Measurements from ENCODE around the gene PFAS. TPM values are rescaled to one million over a fixed set of nuclear protein-coding genes. Genes with fewer than 3 reads are reported as not detected.
A peak's percentile ranks its signal among the peaks of the same experiment; 100 is the strongest.

The PFAS gene
- total RNA-seq, 1 experiment from 2014 or later = 246 TPM

GRCh38 chr17:8221663-8222379, 27.3 kb upstream of the PFAS start:
- no peaks in the 10 kb centered on the region; the same call in 1 of the 2 replicates for H3K36me3 Mint-ChIP-seq
- DNase-seq (ENCODE audit: low spot score) (peak; percentile 89), ATAC-seq (peak; percentile 7)
- no peaks in the 10 kb centered on the region for H3K9me3 Mint-ChIP-seq
- CTCF ChIA-PET = interaction anchor here (0.8 to 4.0 kb wide), 7 partner anchors 11 to 162 kb away, joined by 3 to 24 read pairs (median 9); partner anchors contain the start of genes AURKB and BORCS6
- TF ChIP-seq ATF2 (CRISPR knock-in tag; IDR thresholded peaks at IDR 0.05; ENCODE audit: borderline replicate concordance, low read depth) = no peak
- no peak for TF ChIP-seq MXD4 (CRISPR knock-in tag; IDR thresholded peaks at IDR 0.05; ENCODE audit: borderline replicate concordance)
- TF ChIP-seq ZBTB21 (CRISPR knock-in tag; IDR thresholded peaks at IDR 0.05; ENCODE audit: borderline replicate concordance) = no peak
- TF ChIP-seq ZNF219 (CRISPR knock-in tag; IDR thresholded peaks at IDR 0.05; ENCODE audit: borderline replicate concordance) = no peak
- no peak for TF ChIP-seq ZNF138 (CRISPR knock-in tag; conservative IDR thresholded peaks at IDR 0.05)
- TF ChIP-seq TP53 (CRISPR knock-in tag; IDR thresholded peaks at IDR 0.05) = no peak
- TF ChIP-seq GABPB1 (CRISPR knock-in tag; IDR thresholded peaks at IDR 0.05) = peak; percentile 44; the same call in 1 of the 2 replicates
- no peak for TF ChIP-seq ZNF121 (CRISPR knock-in tag; IDR thresholded peaks at IDR 0.05)
- 0 out of 2 replicates have a peak, but pooled peaks have one; percentile 33 for TF ChIP-seq HMGA2 (CRISPR knock-in tag; IDR thresholded peaks at IDR 0.05)
- H3K4me1 Mint-ChIP-seq = peaks cover 14% of the 10 kb centered on the region
- POLR2A ChIA-PET = interaction anchor here (0.6 to 5.0 kb wide), 10 partner anchors 12 to 102 kb away, joined by 3 to 43 read pairs (median 4); partner anchors contain the start of genes AURKB, BORCS6, CTC1 and PFAS
- peak overlapping the region; percentile 99 for H3K27ac Mint-ChIP-seq
- peaks cover 7% of the 10 kb centered on the region for H3K27me3 Mint-ChIP-seq (ENCODE audit: low read depth)
- peak overlapping the region; percentile 99 for H3K4me3 Mint-ChIP-seq

GRCh38 chr17:8222380-8222629, 26.8 kb upstream of the PFAS start:
- Mint-ChIP-seq H3K27ac (peak overlapping the region; percentile 99), H3K36me3 (no peaks in the 10 kb centered on the region; the same call in 1 of the 2 replicates), H3K4me1 (peaks cover 17% of the 10 kb centered on the region), H3K27me3 (ENCODE audit: low read depth) (peaks cover 7% of the 10 kb centered on the region), H3K4me3 (peak overlapping the region; percentile 99), H3K9me3 (no peaks in the 10 kb centered on the region)
- no peak for DNase-seq (ENCODE audit: low spot score)
- ChIA-PET POLR2A (interaction anchor here (0.8 to 5.0 kb wide), 9 partner anchors 12 to 102 kb away, joined by 3 to 43 read pairs (median 4); partner anchors contain the start of genes AURKB, BORCS6, CTC1 and PFAS), CTCF (interaction anchor here (0.8 to 4.0 kb wide), 10 partner anchors 12 to 162 kb away, joined by 3 to 24 read pairs (median 6); partner anchors contain the start of genes AURKB and CTC1)
- no peak for ATAC-seq
- TF ChIP-seq TP53 (CRISPR knock-in tag; IDR thresholded peaks at IDR 0.05) = peak; percentile 65; the same call in 1 of the 2 replicates
- TF ChIP-seq ATF1 (CRISPR knock-in tag; IDR thresholded peaks at IDR 0.05) = 0 out of 2 replicates have a peak, but pooled peaks have one; percentile 9
- no peak for TF ChIP-seq IRF1 (CRISPR knock-in tag; IDR thresholded peaks at IDR 0.05)
- TF ChIP-seq ZNF232 (CRISPR knock-in tag; IDR thresholded peaks at IDR 0.05) = no peak
- no peak for TF ChIP-seq ETV6 (CRISPR knock-in tag; IDR thresholded peaks at IDR 0.05)

- Mint-ChIP-seq H3K9me3 (no peaks in the 10 kb centered on the region), H3K36me3 (peaks cover 3% of the 10 kb centered on the region; the same call in 1 of the 2 replicates), H3K27me3 (ENCODE audit: low read depth) (peaks cover 7% of the 10 kb centered on the region), H3K27ac (peak overlapping the region; percentile 99), H3K4me1 (peaks cover 22% of the 10 kb centered on the region), H3K4me3 (peak overlapping the region; percentile 99)
- DNase-seq (ENCODE audit: low spot score) = peak; percentile 95
- ChIA-PET CTCF (interaction anchor here (0.7 to 4.0 kb wide), 12 partner anchors 9 to 163 kb away, joined by 3 to 24 read pairs (median 4); partner anchors contain the start of genes AURKB, CTC1 and SLC25A35), POLR2A (interaction anchor here (0.7 to 5.0 kb wide), 9 partner anchors 13 to 164 kb away, joined by 3 to 43 read pairs (median 6); partner anchors contain the start of genes AURKB, BORCS6, CTC1 and PFAS)
- ATAC-seq = peak; percentile 18
- peak; percentile 68 for TF ChIP-seq GABPB1 (CRISPR knock-in tag; IDR thresholded peaks at IDR 0.05)
- no peak; the same call in 1 of the 2 replicates for TF ChIP-seq ZBTB21 (CRISPR knock-in tag; IDR thresholded peaks at IDR 0.05; ENCODE audit: borderline replicate concordance)
- TF ChIP-seq ZNF138 (CRISPR knock-in tag; conservative IDR thresholded peaks at IDR 0.05) = no peak
- no peak for TF ChIP-seq NFYB (CRISPR knock-in tag; conservative IDR thresholded peaks at IDR 0.05; ENCODE audit: low read depth)
- TF ChIP-seq PREB (CRISPR knock-in tag; IDR thresholded peaks at IDR 0.05; ENCODE audit: borderline replicate concordance) = no peak
- TF ChIP-seq USF1 (CRISPR knock-in tag; IDR thresholded peaks at IDR 0.05) = no peak
- TF ChIP-seq MLX (CRISPR knock-in tag; IDR thresholded peaks at IDR 0.05) = no peak
- no peak for TF ChIP-seq ZNF416 (CRISPR knock-in tag; IDR thresholded peaks at IDR 0.05)
- no peak for TF ChIP-seq ZSCAN18 (CRISPR knock-in tag; IDR thresholded peaks at IDR 0.05)
- peak; percentile 88 for TF ChIP-seq SP1 (CRISPR knock-in tag; conservative IDR thresholded peaks at IDR 0.05)
- TF ChIP-seq MYBL2 (CRISPR knock-in tag; IDR thresholded peaks at IDR 0.05) = peak; percentile 19; the same call in 1 of the 2 replicates
- no peak for TF ChIP-seq ATF3 (CRISPR knock-in tag; conservative IDR thresholded peaks at IDR 0.05)
Measured at GRCh38 chr17:8222630-8223355, 26.3 kb upstream of the PFAS start.

Measured in WTC11 (cell line).